Omental fat pad (tissue), 4 donors: ENCODE measurements around the gene NEB. TPM values are rescaled to one million over a fixed set of nuclear protein-coding genes. Genes with fewer than 3 reads are reported as not detected.

Experiments used
- ATAC-seq: fragments of 150-250 bp; one replicate; pipeline ENCODE4 v1.9.1; 2016; ENCODE audit warnings: mild to moderate bottlenecking, moderate library complexity; ENCODE audit not compliant: low FRiP score
- DNase-seq: peaks from one replicate; pipeline ENCODE4 v3.0.0-alpha.2; 2019; ENCODE audit warnings: low spot score
- CTCF ChIP-seq, 3 donors: fragments of 450-650 bp; IDR thresholded peaks; one replicate each; pipeline ENCODE4 v1.5.1; 2016 to 2017; ENCODE audit warnings: antibody characterized with exemption in 3 of 3, mild to moderate bottlenecking in 3 of 3, moderate library complexity in 2 of 3
- total RNA-seq, 4 donors: library from RNA; depleted of rRNA; stranded (reverse); fragments of >200 nt; gene quantifications; one replicate each; pipeline ENCODE4 v1.1.0, GENCODE V29; 2016

NEB gene
- total RNA-seq, 4 donors from 2014 or later: 1.2 to 3.6 (median 2.3) TPM

DNA sequence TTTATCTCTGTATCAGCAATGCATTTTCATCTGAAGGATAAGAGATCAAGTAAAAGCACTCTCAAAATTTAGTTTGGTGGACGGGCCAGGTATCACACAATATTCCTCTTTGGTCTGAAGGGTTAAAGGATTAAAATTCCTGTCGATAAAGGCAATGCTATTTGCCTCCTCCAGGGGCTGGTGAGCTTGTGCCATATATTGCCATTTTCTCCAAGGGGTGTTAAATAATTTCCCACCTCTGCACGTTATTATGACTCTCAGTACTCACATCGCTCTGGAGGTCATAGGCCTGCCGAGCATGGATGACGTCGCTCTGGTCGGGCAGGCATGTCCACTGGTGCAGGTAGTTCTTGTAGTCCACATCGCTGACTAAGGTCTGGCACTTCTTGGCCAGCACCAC is 94.2 kb downstream of the NEB start:
- no peak for ATAC-seq
- TF ChIP-seq CTCF (IDR thresholded peaks at IDR 0.05): no peak
- DNase-seq: no peak

DNA sequence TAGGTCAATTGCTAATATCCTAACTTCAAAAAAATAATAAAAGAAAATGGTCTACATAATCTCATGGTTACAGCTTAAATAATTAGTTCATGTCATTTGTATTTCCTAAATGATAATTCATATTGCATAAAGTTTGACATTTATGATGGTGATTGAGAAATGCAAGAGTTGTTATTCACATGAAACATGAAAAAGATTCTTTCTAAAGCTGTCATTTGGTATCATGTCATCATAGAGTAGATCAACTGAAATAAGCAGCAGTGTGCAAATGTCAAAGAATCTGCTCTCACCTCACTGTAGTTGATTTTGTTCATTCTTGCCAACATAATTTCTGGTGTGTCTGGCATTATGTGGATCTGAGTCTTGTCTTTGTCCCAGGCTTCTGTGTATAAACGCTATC is 95.3 kb downstream of the NEB start:
- no peak for TF ChIP-seq CTCF (IDR thresholded peaks at IDR 0.05)
- no peak for DNase-seq
- ATAC-seq: no peak

DNA sequence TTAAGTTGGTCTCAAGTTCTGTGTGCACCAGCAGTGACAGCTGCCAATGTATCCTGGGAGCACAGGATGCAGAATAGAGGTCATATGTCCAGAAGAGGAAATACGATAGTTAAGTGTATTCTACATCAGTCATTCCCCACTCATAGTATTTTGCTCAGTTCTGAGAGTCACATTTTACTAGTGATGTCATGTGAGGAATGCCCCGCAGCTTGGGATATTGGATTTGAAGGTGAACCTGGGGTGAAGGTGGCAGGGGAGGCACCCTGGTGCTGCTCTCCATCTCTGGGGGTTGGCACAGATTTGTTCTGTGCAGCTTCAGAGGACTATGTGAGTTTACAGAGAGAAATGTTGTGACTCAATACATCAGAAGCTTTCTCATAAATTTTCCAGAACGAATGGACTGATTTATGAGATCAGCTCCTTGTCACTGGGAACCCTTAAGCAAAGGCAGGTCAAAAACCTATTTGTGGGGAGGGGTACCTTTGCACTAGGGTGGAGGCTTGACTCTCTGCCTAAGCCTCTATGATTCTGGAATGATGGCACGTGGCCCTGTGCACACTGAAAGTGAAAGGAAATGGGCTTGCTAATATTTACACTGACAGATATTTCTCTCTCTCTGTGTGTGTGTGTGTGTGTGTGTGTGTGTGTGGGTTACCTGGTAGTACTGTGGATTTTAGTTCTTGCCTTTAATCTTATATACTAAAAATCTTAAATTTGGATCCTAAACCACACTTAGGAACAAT is 95.9 kb downstream of the NEB start:
- no peak for DNase-seq
- TF ChIP-seq CTCF (IDR thresholded peaks at IDR 0.05): no peak
- peak; percentile 73 for ATAC-seq

DNA sequence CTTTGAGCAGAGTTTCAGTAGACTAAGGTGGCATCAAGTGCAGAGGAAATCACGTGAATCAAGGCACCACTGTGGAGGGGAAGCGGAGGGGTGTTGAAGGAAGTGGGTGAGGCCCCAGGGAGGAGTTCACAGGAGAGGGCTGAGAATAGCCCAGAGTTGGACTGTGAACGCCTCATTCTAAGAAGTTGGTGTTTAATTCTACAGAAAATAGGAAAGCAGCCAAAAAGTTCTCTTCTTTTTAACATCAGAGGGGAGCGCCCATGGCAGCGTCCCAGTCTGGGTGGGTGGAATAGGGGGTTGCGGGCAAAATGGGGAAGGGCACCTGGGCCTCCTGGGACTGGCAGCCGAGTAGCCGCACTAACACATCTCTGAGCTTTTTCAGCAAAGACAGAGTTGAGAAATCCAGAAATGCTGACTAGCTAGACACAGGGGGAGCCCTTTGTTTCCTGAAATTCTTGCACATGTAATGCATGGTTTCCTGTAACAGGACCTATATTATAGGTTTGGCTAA is 97.0 kb downstream of the NEB start:
- DNase-seq: no peak
- no peak for TF ChIP-seq CTCF (IDR thresholded peaks at IDR 0.05)
- ATAC-seq: peak; percentile 71

DNA sequence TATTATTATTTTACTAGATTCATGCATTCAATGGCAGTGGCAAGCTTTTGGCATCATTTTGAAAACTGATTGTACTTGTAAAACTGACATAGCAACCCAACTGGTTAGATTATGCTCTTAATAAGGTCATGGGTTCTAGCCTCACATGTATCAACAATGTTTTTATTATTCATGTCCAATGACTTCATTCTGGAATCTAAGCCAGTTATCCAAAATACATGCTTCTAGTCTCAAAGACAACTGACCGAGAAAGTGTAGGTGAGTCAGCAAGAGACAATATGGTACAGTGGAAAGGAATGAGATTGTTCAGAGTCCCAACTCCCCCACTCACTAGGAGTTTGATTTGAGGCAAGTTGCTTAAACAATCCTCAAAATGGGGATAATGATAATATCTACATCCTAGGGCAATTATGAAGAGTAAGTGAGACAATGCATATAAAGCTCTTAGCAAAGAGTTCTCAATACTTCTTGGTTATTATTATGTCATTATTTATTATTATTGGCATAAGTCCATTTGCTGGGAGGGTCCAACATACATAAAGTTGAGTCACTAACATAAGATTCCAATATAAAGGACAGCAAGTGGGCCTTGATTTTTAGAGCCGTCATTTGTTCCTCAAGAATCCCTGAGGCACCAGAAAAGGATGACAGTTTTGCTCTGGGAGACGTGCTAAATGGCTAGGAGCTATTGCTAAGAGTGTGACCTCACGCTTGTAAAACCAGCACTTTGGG is 99.4 kb downstream of the NEB start:
- DNase-seq: no peak
- ATAC-seq: no peak
- TF ChIP-seq CTCF (IDR thresholded peaks at IDR 0.05): no peak

DNA sequence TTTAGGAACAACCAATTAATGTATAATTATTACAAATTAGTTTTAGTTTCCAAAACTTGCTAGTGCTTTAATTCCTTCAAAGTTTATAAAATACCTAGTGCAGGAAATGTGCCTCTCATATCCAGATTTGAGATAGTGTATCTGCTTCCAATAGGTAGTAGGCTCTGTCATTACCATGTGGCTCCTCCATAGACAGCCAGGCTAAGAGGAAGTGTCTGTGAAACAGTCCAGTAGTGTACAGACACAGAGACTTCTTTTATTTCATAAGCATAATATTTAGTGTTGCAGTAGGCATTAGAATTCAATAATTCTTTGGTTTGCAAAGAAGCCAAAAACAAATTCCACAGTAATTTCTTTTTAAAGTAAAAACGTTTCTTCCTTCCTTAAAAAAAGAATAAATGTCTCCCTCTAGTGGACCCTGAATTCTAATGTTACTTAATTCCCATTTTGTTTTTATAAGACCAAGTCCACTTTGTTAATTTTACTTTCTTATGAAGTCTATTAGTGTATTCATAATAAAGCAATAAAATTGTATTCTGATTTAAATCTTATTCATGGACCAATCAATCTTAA is 101.2 kb downstream of the NEB start:
- TF ChIP-seq CTCF (IDR thresholded peaks at IDR 0.05): no peak
- ATAC-seq (no peak), DNase-seq (no peak)
